H1 (cell line): ENCODE results near the gene SH3GL1. TPM values are rescaled to one million over a fixed set of nuclear protein-coding genes. Genes with fewer than 3 reads are reported as not detected.

Source experiments
- BACH1 ChIP-seq: IDR thresholded peaks from 2 replicates; pipeline ENCODE4 v1.6.1; 2012; ENCODE audit warnings: low read length, improper control_type of control experiment
- BCL11A ChIP-seq, 2 experiments: IDR thresholded peaks; one replicate each; pipeline ENCODE4 v1.6.1; 2011; ENCODE audit warnings: low read depth in 2 of 2, low read length in 2 of 2, mild to moderate bottlenecking in 2 of 2
- HDAC6 ChIP-seq: IDR thresholded peaks from one replicate; pipeline ENCODE4 v1.7.1; 2012; ENCODE audit warnings: low read depth, mild to moderate bottlenecking, inconsistent platforms, low read length, moderate library complexity
- KDM4A ChIP-seq: IDR thresholded peaks from one replicate; pipeline ENCODE4 v1.7.1; 2012; ENCODE audit warnings: low read depth, mild to moderate bottlenecking, moderate library complexity, low read length, inconsistent platforms; ENCODE audit not compliant: severe bottlenecking
- PHF8 ChIP-seq: fragments of 200-600 bp; sonication (generic); conservative IDR thresholded peaks from 2 replicates; pipeline ENCODE4 v1.7.1; 2012; ENCODE audit warnings: low read depth, mild to moderate bottlenecking, inconsistent platforms, low read length, moderate library complexity
- RBBP5 ChIP-seq: IDR thresholded peaks from 2 replicates; pipeline ENCODE4 v1.7.1; 2012; ENCODE audit warnings: low read depth, mild to moderate bottlenecking, inconsistent platforms, low read length, moderate library complexity, borderline replicate concordance
- RNF2 ChIP-seq: fragments of 200-900, 300-1000 bp; sonication (generic); IDR thresholded peaks from 2 replicates; pipeline ENCODE4 v1.7.1; 2016; ENCODE audit warnings: borderline replicate concordance, low read depth, mild to moderate bottlenecking, antibody characterized with exemption, low read length; ENCODE audit not compliant: poor library complexity, severe bottlenecking; ENCODE audit errors: missing control alignments
- SIN3A ChIP-seq, 2 experiments: IDR thresholded peaks in 1 of 2; conservative IDR thresholded peaks in 1 of 2; 2 replicates each; pipeline ENCODE4 v1.6.1; 2011 to 2012; ENCODE audit warnings: low read length in 2 of 2, improper control_type of control experiment in 1 of 2, low read depth in 1 of 2, mild to moderate bottlenecking in 1 of 2
- SIRT6 ChIP-seq: IDR thresholded peaks from one replicate; pipeline ENCODE4 v1.7.1; 2012; ENCODE audit warnings: low read length, inconsistent platforms
- SP4 ChIP-seq: IDR thresholded peaks from 2 replicates; pipeline ENCODE4 v1.6.1; 2012; ENCODE audit warnings: low read length, inconsistent platforms
- TEAD4 ChIP-seq: IDR thresholded peaks from 2 replicates; pipeline ENCODE4 v1.6.1; 2012; ENCODE audit warnings: low read depth, low read length, inconsistent platforms, mixed read lengths
- polyA plus RNA-seq, 7 experiments: library from polyadenylated mRNA; depleted of rRNA in 3 of 7; stranded (reverse) in 5 of 7; unstranded in 2 of 7; fragments of >200 nt in 5 of 7; fragments of 200-250 nt in 2 of 7; gene quantifications; 1 replicate in 5 of 7; 2 replicates in 1 of 7; 4 replicates in 1 of 7; pipeline versions ENCODE4 v1.2.1 to v1.2.3, GENCODE V29; 2011 to 2013; ENCODE audit warnings: missing spikeins in 2 of 7, mixed read lengths in 2 of 7
- total RNA-seq: library from RNA; stranded (reverse); fragmentation: NEBNext Ultra II Directional; extraction: Animal tissue kit (Norgen Biotek cat#: 25700); gene quantifications from 2 replicates; pipeline ENCODE4 v1.2.1, GENCODE V29; 2021
- TF ChIP-seq, protein P1 (sequence below): fragments of 300-600 bp; sonication (generic); IDR thresholded peaks from 2 replicates; pipeline ENCODE4 v1.7.1; 2012; ENCODE audit warnings: low read length, moderate library complexity, mild to moderate bottlenecking, inconsistent platforms; ENCODE audit not compliant: insufficient replicate concordance

Gene SH3GL1
- total and polyA plus RNA-seq, 2 of the 8 experiments (the other 6 are each of a cell fraction or from before 2014, with no cell fraction given), result 81.5 to 102 TPM

GRCh38 chr19:4391306-4391693, 9.0 kb downstream of the SH3GL1 start (continued):
- TF ChIP-seq, protein P1, sequence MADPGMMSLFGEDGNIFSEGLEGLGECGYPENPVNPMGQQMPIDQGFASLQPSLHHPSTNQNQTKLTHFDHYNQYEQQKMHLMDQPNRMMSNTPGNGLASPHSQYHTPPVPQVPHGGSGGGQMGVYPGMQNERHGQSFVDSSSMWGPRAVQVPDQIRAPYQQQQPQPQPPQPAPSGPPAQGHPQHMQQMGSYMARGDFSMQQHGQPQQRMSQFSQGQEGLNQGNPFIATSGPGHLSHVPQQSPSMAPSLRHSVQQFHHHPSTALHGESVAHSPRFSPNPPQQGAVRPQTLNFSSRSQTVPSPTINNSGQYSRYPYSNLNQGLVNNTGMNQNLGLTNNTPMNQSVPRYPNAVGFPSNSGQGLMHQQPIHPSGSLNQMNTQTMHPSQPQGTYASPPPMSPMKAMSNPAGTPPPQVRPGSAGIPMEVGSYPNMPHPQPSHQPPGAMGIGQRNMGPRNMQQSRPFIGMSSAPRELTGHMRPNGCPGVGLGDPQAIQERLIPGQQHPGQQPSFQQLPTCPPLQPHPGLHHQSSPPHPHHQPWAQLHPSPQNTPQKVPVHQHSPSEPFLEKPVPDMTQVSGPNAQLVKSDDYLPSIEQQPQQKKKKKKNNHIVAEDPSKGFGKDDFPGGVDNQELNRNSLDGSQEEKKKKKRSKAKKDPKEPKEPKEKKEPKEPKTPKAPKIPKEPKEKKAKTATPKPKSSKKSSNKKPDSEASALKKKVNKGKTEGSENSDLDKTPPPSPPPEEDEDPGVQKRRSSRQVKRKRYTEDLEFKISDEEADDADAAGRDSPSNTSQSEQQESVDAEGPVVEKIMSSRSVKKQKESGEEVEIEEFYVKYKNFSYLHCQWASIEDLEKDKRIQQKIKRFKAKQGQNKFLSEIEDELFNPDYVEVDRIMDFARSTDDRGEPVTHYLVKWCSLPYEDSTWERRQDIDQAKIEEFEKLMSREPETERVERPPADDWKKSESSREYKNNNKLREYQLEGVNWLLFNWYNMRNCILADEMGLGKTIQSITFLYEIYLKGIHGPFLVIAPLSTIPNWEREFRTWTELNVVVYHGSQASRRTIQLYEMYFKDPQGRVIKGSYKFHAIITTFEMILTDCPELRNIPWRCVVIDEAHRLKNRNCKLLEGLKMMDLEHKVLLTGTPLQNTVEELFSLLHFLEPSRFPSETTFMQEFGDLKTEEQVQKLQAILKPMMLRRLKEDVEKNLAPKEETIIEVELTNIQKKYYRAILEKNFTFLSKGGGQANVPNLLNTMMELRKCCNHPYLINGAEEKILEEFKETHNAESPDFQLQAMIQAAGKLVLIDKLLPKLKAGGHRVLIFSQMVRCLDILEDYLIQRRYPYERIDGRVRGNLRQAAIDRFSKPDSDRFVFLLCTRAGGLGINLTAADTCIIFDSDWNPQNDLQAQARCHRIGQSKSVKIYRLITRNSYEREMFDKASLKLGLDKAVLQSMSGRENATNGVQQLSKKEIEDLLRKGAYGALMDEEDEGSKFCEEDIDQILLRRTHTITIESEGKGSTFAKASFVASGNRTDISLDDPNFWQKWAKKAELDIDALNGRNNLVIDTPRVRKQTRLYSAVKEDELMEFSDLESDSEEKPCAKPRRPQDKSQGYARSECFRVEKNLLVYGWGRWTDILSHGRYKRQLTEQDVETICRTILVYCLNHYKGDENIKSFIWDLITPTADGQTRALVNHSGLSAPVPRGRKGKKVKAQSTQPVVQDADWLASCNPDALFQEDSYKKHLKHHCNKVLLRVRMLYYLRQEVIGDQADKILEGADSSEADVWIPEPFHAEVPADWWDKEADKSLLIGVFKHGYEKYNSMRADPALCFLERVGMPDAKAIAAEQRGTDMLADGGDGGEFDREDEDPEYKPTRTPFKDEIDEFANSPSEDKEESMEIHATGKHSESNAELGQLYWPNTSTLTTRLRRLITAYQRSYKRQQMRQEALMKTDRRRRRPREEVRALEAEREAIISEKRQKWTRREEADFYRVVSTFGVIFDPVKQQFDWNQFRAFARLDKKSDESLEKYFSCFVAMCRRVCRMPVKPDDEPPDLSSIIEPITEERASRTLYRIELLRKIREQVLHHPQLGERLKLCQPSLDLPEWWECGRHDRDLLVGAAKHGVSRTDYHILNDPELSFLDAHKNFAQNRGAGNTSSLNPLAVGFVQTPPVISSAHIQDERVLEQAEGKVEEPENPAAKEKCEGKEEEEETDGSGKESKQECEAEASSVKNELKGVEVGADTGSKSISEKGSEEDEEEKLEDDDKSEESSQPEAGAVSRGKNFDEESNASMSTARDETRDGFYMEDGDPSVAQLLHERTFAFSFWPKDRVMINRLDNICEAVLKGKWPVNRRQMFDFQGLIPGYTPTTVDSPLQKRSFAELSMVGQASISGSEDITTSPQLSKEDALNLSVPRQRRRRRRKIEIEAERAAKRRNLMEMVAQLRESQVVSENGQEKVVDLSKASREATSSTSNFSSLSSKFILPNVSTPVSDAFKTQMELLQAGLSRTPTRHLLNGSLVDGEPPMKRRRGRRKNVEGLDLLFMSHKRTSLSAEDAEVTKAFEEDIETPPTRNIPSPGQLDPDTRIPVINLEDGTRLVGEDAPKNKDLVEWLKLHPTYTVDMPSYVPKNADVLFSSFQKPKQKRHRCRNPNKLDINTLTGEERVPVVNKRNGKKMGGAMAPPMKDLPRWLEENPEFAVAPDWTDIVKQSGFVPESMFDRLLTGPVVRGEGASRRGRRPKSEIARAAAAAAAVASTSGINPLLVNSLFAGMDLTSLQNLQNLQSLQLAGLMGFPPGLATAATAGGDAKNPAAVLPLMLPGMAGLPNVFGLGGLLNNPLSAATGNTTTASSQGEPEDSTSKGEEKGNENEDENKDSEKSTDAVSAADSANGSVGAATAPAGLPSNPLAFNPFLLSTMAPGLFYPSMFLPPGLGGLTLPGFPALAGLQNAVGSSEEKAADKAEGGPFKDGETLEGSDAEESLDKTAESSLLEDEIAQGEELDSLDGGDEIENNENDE, result no peak
- TF ChIP-seq KDM4A, result no peak
- TF ChIP-seq PHF8, result no peak
- no peak for TF ChIP-seq SIN3A (conservative IDR thresholded peaks at IDR 0.05 in 1 of 2, IDR thresholded peaks at IDR 0.05 in 1 of 2; ENCODE audit: low read depth in 1 of 2, low read length in 2 of 2)
- TF ChIP-seq SP4, result no peak
- no peak for TF ChIP-seq BCL11A (IDR thresholded peaks at IDR 0.05; ENCODE audit: low read depth in 2 of 2, low read length in 2 of 2)
- TF ChIP-seq RBBP5, result no peak
- TF ChIP-seq TEAD4, result no peak
- TF ChIP-seq BACH1, result no peak
- TF ChIP-seq RNF2, result no peak
- TF ChIP-seq SIRT6, result no peak
- TF ChIP-seq HDAC6, result no peak
